Duodenal mucosa (tissue), 2 donors: ENCODE data around the gene MOK.

ENCODE experiments used
- H3K27ac ChIP-seq: one replicate; pipeline ENCODE4 v1.7.0; 2013; ENCODE audit warnings: low read depth, low read length
- H3K27me3 ChIP-seq, 2 donors: one replicate each; pipeline ENCODE4 v1.7.0; 2013; ENCODE audit warnings: low read length in 2 of 2, control low read depth in 1 of 2; ENCODE audit not compliant: insufficient read depth in 2 of 2, control insufficient read depth in 1 of 2
- H3K36me3 ChIP-seq, 2 donors: one replicate each; pipeline ENCODE4 v1.7.0; 2013; ENCODE audit warnings: low read length in 2 of 2, control low read depth in 1 of 2; ENCODE audit not compliant: insufficient read depth in 2 of 2, control insufficient read depth in 1 of 2
- H3K4me1 ChIP-seq, 2 donors: one replicate each; pipeline ENCODE4 v1.7.0; 2013; ENCODE audit warnings: low read length in 2 of 2, control low read depth in 1 of 2; ENCODE audit not compliant: insufficient read depth in 2 of 2, control insufficient read depth in 1 of 2
- H3K4me3 ChIP-seq, 2 donors: one replicate each; pipeline ENCODE4 v1.7.0; 2013; ENCODE audit warnings: low read length in 2 of 2, low read depth in 1 of 2
- H3K9ac ChIP-seq, 2 donors: one replicate each; pipeline ENCODE4 v1.7.0; 2013; ENCODE audit warnings: low read length in 2 of 2, low read depth in 1 of 2
- H3K9me3 ChIP-seq, 2 donors: one replicate each; pipeline ENCODE4 v1.7.0; 2013; ENCODE audit warnings: low read length in 2 of 2, control low read depth in 1 of 2; ENCODE audit not compliant: control insufficient read depth in 1 of 2

Gene MOK

GRCh38 chr14:102209224-102209966 is 95.6 kb downstream of the MOK start:
- Histone ChIP-seq H3K36me3 (peaks cover 29 to 81% of the 10 kb centered on the region in 2 donors), H3K27ac (no peak overlapping the region), H3K4me1 (no peaks in the 10 kb centered on the region), H3K9me3 (no peaks in the 10 kb centered on the region), H3K27me3 (no peaks in the 10 kb centered on the region), H3K4me3 (no peak overlapping the region), H3K9ac (no peak overlapping the region)

DNA sequence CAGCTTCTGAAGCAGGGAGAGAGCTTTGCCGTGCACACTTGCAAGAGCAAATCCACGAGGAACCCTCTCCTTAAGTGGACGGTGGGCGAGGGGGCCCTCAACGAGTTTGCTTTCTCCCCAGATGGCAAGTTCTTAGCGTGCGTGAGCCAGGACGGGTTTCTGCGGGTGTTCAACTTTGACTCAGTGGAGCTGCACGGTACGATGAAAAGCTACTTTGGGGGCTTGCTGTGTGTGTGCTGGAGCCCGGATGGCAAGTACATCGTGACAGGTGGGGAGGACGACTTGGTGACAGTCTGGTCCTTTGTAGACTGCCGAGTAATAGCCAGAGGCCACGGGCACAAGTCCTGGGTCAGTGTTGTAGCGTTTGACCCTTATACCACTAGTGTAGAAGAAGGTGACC is 96.2 kb downstream of the MOK start:
- Histone ChIP-seq H3K4me3 (no peak overlapping the region), H3K27ac (no peak overlapping the region), H3K4me1 (no peaks in the 10 kb centered on the region), H3K9ac (no peak overlapping the region), H3K9me3 (no peaks in the 10 kb centered on the region), H3K27me3 (no peaks in the 10 kb centered on the region), H3K36me3 (peaks cover 29 to 84% of the 10 kb centered on the region in 2 donors)

GRCh38 chr14:102207831-102208365 is 97.1 kb downstream of the MOK start:
- H3K9ac ChIP-seq: no peak overlapping the region
- no peak overlapping the region for H3K27ac ChIP-seq
- H3K4me3 ChIP-seq: no peak overlapping the region
- peaks cover 31 to 80% of the 10 kb centered on the region in 2 donors for H3K36me3 ChIP-seq
- H3K9me3 ChIP-seq: no peaks in the 10 kb centered on the region
- H3K27me3 ChIP-seq: no peaks in the 10 kb centered on the region
- H3K4me1 ChIP-seq: no peaks in the 10 kb centered on the region

DNA sequence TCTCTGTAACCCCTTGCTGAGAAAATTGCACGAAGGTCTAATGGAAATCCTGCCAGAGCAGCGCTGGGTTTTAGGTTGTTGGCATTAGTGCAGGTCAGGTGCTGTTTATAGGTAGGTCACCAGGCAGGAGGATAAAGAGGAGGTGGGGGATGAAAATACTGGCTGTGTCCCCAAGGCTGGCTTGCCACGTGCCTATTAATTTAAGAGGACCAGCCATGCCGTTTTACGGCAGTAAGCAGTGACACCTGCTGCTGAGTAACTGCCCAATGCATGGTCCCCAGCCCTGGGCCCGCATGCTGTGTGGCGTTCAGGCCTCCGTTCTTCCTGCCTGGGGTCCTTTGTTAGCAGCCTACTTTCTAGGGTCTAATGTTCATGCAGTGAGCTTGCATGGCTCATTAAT is 98.0 kb downstream of the MOK start:
- Histone ChIP-seq H3K9me3 (no peaks in the 10 kb centered on the region), H3K4me3 (no peak overlapping the region), H3K4me1 (no peaks in the 10 kb centered on the region), H3K9ac (no peak overlapping the region), H3K27me3 (no peaks in the 10 kb centered on the region), H3K27ac (no peak overlapping the region), H3K36me3 (peaks cover 33 to 81% of the 10 kb centered on the region in 2 donors)

DNA sequence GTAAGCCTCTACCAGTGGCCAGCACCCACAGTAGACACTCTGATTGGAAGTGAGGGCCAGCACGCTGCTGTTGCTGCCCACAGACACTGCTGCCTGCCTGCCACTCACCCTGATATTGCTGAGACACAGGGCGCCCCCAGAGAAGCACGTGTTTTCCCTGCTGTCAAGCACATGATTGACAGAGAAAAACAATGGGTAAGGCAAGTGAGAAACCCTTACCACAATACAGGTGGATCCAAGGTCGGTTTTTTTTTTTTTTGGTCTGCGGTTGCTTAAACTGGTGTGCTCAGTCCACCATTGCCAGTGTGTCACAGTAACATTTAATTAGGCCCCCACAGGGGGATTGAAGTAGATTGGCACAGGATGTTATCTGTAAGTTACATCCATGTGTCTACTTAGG is 99.4 kb downstream of the MOK start:
- Histone ChIP-seq H3K36me3 (peaks cover 29 to 75% of the 10 kb centered on the region in 2 donors), H3K9ac (no peak overlapping the region)

GRCh38 chr14:102203382-102203781 is 101.6 kb downstream of the MOK start:
- Histone ChIP-seq H3K27me3 (no peaks in the 10 kb centered on the region), H3K36me3 (peaks cover 29 to 76% of the 10 kb centered on the region in 2 donors), H3K9ac (no peak overlapping the region), H3K9me3 (no peaks in the 10 kb centered on the region), H3K4me3 (no peak overlapping the region), H3K27ac (no peak overlapping the region), H3K4me1 (peaks cover 4 to 6% of the 10 kb centered on the region in 2 donors)

More for the DNA sequence above, 99.4 kb downstream of the MOK start:
- Histone ChIP-seq H3K4me3 (no peak overlapping the region), H3K9me3 (no peaks in the 10 kb centered on the region), H3K27me3 (no peaks in the 10 kb centered on the region), H3K27ac (no peak overlapping the region), H3K4me1 (peaks cover 4 to 6% of the 10 kb centered on the region in 2 donors)

DNA sequence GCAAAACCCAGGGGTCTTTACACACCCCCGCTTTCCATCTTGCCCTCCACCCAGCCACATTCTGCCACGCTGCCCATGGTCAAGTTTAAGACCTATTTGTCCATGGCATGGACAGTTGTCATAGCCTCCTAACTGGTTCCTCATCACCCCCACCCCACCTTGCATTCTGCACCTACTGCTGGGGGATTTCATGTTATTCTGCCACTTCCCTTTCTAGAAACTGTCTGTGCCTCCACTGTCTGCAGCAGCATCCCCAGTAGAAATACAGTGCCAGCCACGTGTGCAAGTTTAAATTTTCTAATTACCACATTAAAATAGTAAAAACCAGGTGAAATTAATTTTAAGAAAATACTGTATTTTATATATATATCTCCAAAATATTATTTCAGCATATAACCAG is 102.0 kb downstream of the MOK start:
- Histone ChIP-seq H3K36me3 (peaks cover 31 to 74% of the 10 kb centered on the region in 2 donors), H3K4me1 (peaks cover 4 to 6% of the 10 kb centered on the region in 2 donors), H3K4me3 (no peak overlapping the region), H3K9ac (no peak overlapping the region), H3K27ac (no peak overlapping the region), H3K27me3 (no peaks in the 10 kb centered on the region), H3K9me3 (no peaks in the 10 kb centered on the region)

- peaks cover 15 to 17% of the 10 kb centered on the region in 2 donors for H3K4me1 ChIP-seq
- H3K27ac ChIP-seq: no peak overlapping the region
- no peak overlapping the region for H3K9ac ChIP-seq
- H3K27me3 ChIP-seq: no peaks in the 10 kb centered on the region
- H3K4me3 ChIP-seq: no peak overlapping the region
- H3K9me3 ChIP-seq: no peaks in the 10 kb centered on the region
- peaks cover 31 to 69% of the 10 kb centered on the region in 2 donors for H3K36me3 ChIP-seq
These were observed 103.2 kb downstream of the MOK start for GRCh38 chr14:102201776-102202175.

GRCh38 chr14:102201353-102201738 is 103.6 kb downstream of the MOK start:
- H3K9me3 ChIP-seq: no peaks in the 10 kb centered on the region
- peaks cover 28 to 65% of the 10 kb centered on the region in 2 donors for H3K36me3 ChIP-seq
- H3K4me3 ChIP-seq: no peak overlapping the region
- no peaks in the 10 kb centered on the region for H3K27me3 ChIP-seq
- no peak overlapping the region for H3K9ac ChIP-seq
- H3K27ac ChIP-seq: no peak overlapping the region
- peaks cover 19 to 21% of the 10 kb centered on the region in 2 donors for H3K4me1 ChIP-seq

DNA sequence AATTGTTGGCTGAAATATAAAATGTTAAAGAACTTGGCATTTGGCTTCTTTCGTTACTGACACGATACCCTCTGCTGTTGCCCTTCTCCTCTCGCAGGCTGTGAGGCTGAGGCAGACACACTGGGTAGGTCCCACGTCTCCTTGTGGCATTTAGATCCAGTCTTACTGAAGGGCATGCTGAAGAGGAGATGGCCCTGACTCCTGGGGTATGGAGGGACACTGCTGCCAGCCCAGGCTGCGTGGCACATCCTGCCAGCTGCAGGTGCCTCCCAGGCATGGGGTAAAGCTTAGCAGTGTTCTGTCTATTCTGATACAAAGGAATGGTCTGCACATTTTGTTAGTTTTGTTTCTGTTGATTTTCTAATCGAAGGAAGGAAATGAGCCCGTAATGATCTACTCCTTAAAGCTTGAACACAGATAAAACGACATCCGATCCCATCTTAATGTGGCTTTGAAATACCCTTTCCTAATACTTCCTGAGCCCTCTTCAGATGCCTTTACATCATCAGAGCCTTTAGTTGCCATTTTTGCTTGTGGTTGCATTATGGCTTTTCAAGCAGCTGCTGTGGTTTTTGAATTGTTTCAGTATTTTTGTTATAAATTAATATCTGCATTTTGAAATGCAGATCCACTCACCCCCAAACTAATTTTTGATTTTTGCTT is 104.1 kb downstream of the MOK start:
- peaks cover 28 to 61% of the 10 kb centered on the region in 2 donors for H3K36me3 ChIP-seq
- no peak overlapping the region for H3K9ac ChIP-seq
- H3K27me3 ChIP-seq: no peaks in the 10 kb centered on the region
- peaks cover 21 to 24% of the 10 kb centered on the region in 2 donors for H3K4me1 ChIP-seq
- no peaks in the 10 kb centered on the region for H3K9me3 ChIP-seq
- no peak overlapping the region for H3K27ac ChIP-seq
- H3K4me3 ChIP-seq: no peak overlapping the region
